Breast epithelium (tissue), 4 donors: ENCODE data around the gene SEC61A1. TPM values are rescaled to one million over a fixed set of nuclear protein-coding genes. Genes with fewer than 3 reads are reported as not detected.

Experiments
- DNase-seq, 2 donors: peaks; one replicate each; pipeline ENCODE4 v3.0.0-alpha.2; 2019; ENCODE audit warnings: low spot score in 2 of 2
- H3K27ac ChIP-seq, 2 donors: fragments of 200-600 bp; sonication (generic) in 1 of 2; one replicate each; pipeline ENCODE4 v1.5.1; 2016 to 2019; ENCODE audit warnings: mild to moderate bottlenecking in 1 of 2
- H3K27me3 ChIP-seq, 2 donors: fragments of 200-600 bp; sonication (generic) in 1 of 2; one replicate each; pipeline versions ENCODE4 v1.5.1 to v1.6.0; 2017 to 2019; ENCODE audit warnings: control low read depth in 1 of 2, mild to moderate bottlenecking in 1 of 2
- H3K36me3 ChIP-seq: fragments of 200-600 bp; one replicate; pipeline ENCODE4 v1.5.1; 2019
- H3K4me1 ChIP-seq, 2 donors: fragments of 200-600 bp; sonication (generic); one replicate each; pipeline ENCODE4 v1.5.1; 2016 to 2019; ENCODE audit warnings: control low read depth in 1 of 2
- H3K4me3 ChIP-seq, 3 donors: fragments of 200-600 bp; sonication (generic); 1 replicate in 2 of 3; 2 replicates in 1 of 3; pipeline ENCODE4 v1.5.1; 2016 to 2019; ENCODE audit warnings: mild to moderate bottlenecking in 3 of 3, moderate library complexity in 2 of 3
- H3K9me3 ChIP-seq, 2 donors: fragments of 200-600 bp; sonication (generic) in 1 of 2; one replicate each; pipeline ENCODE4 v1.5.1; 2016 to 2019; ENCODE audit warnings: control low read depth in 1 of 2
- POLR2A ChIP-seq: fragments of 450-650 bp; IDR thresholded peaks from one replicate; pipeline ENCODE4 v1.6.1; 2016; ENCODE audit warnings: antibody characterized with exemption, mild to moderate bottlenecking, moderate library complexity
- POLR2AphosphoS5 ChIP-seq, 3 donors: sonication (generic); formaldehyde crosslinking; IDR thresholded peaks; one replicate each; pipeline ENCODE4 v1.6.1; 2017; ENCODE audit warnings: antibody characterized with exemption in 3 of 3
- intact Hi-C: fragments of 100-400 bp; cut with DNase I; formaldehyde crosslinking; loops from one replicate; pipeline ENCODE4 v1.15.1; 2023; ENCODE audit warnings: low total_unique reads
- total RNA-seq, 3 donors: library from RNA; depleted of rRNA; stranded (reverse); fragments of >200 nt; gene quantifications; one replicate each; pipeline ENCODE4 v1.1.0, GENCODE V29; 2016
- TF ChIP-seq, protein P1 (sequence below), 3 donors: fragments of 450-650 bp; IDR thresholded peaks; one replicate each; pipeline ENCODE4 v1.5.1; 2016 to 2017; ENCODE audit warnings: antibody characterized with exemption in 3 of 3, mild to moderate bottlenecking in 3 of 3, moderate library complexity in 3 of 3

The SEC61A1 gene
- total RNA-seq, 3 donors from 2014 or later: 105 to 166 (median 142) TPM

DNA sequence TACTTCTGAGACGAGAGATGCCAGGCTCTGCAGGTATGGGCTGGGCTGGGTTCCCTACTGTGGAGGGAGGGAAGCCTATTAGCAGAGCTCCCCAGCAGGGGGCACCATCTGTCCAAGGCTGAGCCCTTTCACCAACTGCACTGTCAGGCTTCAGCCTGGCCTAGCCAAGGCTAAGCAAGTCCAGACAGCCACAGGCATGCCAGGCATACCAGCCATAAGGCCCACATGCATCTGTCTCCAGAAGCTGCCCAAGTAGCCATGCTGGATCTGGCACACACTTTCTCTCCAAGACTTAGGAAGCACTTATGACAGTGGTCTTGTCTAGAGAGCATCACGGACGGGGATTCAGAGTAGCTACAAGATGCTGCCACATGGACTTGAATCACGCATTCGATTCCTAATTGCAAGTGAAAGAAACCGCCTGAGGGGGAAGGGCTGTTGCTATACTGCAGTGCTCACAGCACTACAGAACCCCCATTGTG, 43.0 kb downstream of the SEC61A1 start:
- no peak for TF ChIP-seq POLR2A
- TF ChIP-seq, protein P1, sequence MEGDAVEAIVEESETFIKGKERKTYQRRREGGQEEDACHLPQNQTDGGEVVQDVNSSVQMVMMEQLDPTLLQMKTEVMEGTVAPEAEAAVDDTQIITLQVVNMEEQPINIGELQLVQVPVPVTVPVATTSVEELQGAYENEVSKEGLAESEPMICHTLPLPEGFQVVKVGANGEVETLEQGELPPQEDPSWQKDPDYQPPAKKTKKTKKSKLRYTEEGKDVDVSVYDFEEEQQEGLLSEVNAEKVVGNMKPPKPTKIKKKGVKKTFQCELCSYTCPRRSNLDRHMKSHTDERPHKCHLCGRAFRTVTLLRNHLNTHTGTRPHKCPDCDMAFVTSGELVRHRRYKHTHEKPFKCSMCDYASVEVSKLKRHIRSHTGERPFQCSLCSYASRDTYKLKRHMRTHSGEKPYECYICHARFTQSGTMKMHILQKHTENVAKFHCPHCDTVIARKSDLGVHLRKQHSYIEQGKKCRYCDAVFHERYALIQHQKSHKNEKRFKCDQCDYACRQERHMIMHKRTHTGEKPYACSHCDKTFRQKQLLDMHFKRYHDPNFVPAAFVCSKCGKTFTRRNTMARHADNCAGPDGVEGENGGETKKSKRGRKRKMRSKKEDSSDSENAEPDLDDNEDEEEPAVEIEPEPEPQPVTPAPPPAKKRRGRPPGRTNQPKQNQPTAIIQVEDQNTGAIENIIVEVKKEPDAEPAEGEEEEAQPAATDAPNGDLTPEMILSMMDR (IDR thresholded peaks at IDR 0.05): peak; percentile 42 to 82 (median 71)
- Histone ChIP-seq H3K9me3 (no peaks in the 10 kb centered on the region), H3K27ac (peak overlapping the region in 1 of 2 donors; percentile 46), H3K36me3 (no peaks in the 10 kb centered on the region), H3K27me3 (no peaks in the 10 kb centered on the region), H3K4me1 (no peaks in the 10 kb centered on the region), H3K4me3 (no peak overlapping the region)
- intact Hi-C loops: no loop called here
- DNase-seq: peak; percentile 82 to 84

DNA sequence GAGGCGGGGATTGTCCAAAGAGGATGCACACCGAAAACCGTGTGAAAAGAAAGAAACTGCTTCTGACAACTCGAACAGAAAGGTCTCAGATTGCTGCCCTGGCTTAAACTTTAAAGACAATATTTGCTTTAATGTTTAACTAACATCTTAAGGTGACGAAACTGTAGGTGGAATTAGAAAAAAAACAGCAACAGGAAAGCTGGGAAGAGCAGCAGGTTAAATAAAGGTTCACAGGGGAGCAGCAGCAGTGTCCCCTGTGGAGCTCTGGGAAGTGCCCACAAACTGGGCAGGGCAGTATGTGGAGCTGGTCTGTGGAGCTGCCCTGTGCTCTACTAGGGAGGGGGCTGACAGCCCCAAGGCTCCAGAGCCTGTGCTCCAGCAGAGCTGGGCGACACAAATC, 46.0 kb downstream of the SEC61A1 start:
- DNase-seq: no peak
- Histone ChIP-seq H3K4me3 (no peak overlapping the region), H3K27me3 (no peaks in the 10 kb centered on the region), H3K4me1 (no peaks in the 10 kb centered on the region), H3K9me3 (no peaks in the 10 kb centered on the region), H3K27ac (no peak overlapping the region), H3K36me3 (no peaks in the 10 kb centered on the region)
- intact Hi-C loops: no loop called here
- TF ChIP-seq POLR2AphosphoS5 (IDR thresholded peaks at IDR 0.05): no peak
- no peak for TF ChIP-seq POLR2A
- TF ChIP-seq, protein P1 (IDR thresholded peaks at IDR 0.05): no peak

DNA sequence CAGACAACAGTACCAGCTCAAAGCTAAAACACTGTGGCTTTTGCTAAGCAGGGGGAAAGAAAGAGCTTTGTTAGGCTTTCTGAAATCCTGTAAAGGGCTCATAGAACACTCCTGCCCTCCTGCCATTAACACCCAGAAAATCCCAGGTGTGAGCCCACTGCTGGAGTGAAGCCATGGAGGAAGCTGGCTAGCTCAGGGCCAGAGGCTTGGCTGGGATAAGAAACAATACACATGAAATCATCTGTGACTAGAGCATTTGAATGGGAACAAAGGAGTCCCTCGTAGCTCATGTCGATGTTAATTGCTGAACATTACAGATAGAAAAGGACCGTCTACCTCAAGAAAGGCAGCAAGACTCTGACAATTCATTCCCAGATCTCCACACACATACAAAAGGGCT, 47.9 kb downstream of the SEC61A1 start:
- no peaks in the 10 kb centered on the region for H3K27me3 ChIP-seq
- H3K36me3 ChIP-seq: no peaks in the 10 kb centered on the region
- intact Hi-C loops: no loop called here
- no peak overlapping the region for H3K4me3 ChIP-seq
- H3K9me3 ChIP-seq: no peaks in the 10 kb centered on the region
- no peaks in the 10 kb centered on the region for H3K4me1 ChIP-seq
- no peak for DNase-seq
- TF ChIP-seq, protein P1 (IDR thresholded peaks at IDR 0.05): no peak
- no peak for TF ChIP-seq POLR2A
- TF ChIP-seq POLR2AphosphoS5 (IDR thresholded peaks at IDR 0.05): no peak
- H3K27ac ChIP-seq: no peak overlapping the region

DNA sequence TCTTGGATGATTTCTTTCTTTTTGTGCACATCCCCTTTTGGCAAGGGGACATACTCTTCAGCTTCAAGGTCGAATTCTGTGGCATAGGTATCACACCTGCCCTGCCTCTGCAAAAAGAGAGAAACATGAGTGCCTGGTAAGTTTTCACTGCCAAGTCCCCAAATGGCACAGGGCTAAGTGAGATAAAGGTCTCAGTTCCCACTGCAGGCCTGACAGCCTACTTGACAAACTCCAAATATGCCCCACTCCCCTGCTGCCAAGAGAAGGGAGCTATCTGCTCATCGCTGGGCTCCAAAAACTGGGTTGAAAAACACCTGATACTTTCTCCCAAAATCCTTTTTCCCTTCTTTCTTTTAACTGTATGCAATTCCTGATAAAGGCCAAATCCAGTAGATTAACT, 48.4 kb downstream of the SEC61A1 start:
- Histone ChIP-seq H3K36me3 (no peaks in the 10 kb centered on the region), H3K27me3 (no peaks in the 10 kb centered on the region), H3K4me1 (no peaks in the 10 kb centered on the region), H3K9me3 (no peaks in the 10 kb centered on the region), H3K4me3 (no peak overlapping the region), H3K27ac (no peak overlapping the region)
- no peak for DNase-seq
- TF ChIP-seq POLR2AphosphoS5 (IDR thresholded peaks at IDR 0.05) (no peak), POLR2A (no peak)
- TF ChIP-seq, protein P1 (IDR thresholded peaks at IDR 0.05): no peak
- intact Hi-C loops: no loop called here

DNA sequence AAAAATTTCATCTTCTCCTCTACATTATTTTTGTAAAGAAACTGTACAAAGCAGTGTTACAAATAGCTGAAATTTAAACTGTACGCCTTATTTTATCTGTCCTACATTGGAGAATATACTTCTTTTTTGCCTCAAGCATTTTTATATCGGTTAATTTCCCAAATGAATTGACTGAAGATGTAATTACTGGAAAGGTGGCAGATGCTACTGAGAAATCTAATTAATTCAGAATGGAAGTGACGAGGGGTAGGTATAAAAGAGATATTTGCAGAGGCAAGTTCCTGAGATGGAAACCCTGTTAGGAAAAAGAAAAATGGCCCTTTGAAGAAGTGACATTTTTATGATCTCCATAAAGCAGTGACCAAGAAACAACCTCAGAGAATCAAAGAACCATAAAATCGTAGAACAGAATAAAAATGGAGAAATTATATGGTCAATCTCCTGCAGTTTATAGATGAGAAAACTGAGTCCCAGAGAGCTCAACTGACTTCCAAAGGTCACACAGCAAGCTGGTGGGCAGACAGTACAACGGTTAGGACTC, 51.0 kb downstream of the SEC61A1 start:
- Histone ChIP-seq H3K27ac (no peak overlapping the region), H3K4me1 (no peaks in the 10 kb centered on the region), H3K27me3 (no peaks in the 10 kb centered on the region), H3K9me3 (no peaks in the 10 kb centered on the region), H3K36me3 (no peaks in the 10 kb centered on the region), H3K4me3 (no peak overlapping the region)
- intact Hi-C loops: no loop called here
- DNase-seq: no peak
- TF ChIP-seq, protein P1 (IDR thresholded peaks at IDR 0.05): no peak
- TF ChIP-seq POLR2A (no peak), POLR2AphosphoS5 (IDR thresholded peaks at IDR 0.05) (no peak)
